Transverse colon (tissue), 4 donors: ENCODE results near the gene BTD.

Source experiments
- EP300 ChIP-seq: sonication (generic); formaldehyde crosslinking; IDR thresholded peaks from one replicate; pipeline ENCODE4 v1.6.1; 2017; ENCODE audit warnings: antibody characterized with exemption, low read depth
- POLR2A ChIP-seq: fragments of 450-650 bp; IDR thresholded peaks from one replicate; pipeline ENCODE4 v1.6.1; 2016; ENCODE audit warnings: antibody characterized with exemption, mild to moderate bottlenecking, moderate library complexity
- POLR2AphosphoS5 ChIP-seq, 3 donors: sonication (generic); formaldehyde crosslinking; IDR thresholded peaks; one replicate each; pipeline ENCODE4 v1.6.1; 2016; ENCODE audit warnings: antibody characterized with exemption in 3 of 3
- TF ChIP-seq, protein P1 (sequence below), 5 experiments: fragments of 200-600 bp in 3 of 5; fragments of 450-650 bp in 2 of 5; sonication (generic) in 3 of 5; IDR thresholded peaks; 1 replicate in 2 of 5; 2 replicates in 3 of 5; pipeline ENCODE4 v1.5.1; 2016 to 2017; ENCODE audit warnings: antibody characterized with exemption in 5 of 5, inconsistent platforms in 3 of 5, mild to moderate bottlenecking in 2 of 5, moderate library complexity in 1 of 5

GRCh38 chr3:15649858-15650257 is 48.3 kb downstream of the BTD start:
- TF ChIP-seq POLR2A (no peak), EP300 (no peak), POLR2AphosphoS5 (IDR thresholded peaks at IDR 0.05) (no peak)
- TF ChIP-seq, protein P1, sequence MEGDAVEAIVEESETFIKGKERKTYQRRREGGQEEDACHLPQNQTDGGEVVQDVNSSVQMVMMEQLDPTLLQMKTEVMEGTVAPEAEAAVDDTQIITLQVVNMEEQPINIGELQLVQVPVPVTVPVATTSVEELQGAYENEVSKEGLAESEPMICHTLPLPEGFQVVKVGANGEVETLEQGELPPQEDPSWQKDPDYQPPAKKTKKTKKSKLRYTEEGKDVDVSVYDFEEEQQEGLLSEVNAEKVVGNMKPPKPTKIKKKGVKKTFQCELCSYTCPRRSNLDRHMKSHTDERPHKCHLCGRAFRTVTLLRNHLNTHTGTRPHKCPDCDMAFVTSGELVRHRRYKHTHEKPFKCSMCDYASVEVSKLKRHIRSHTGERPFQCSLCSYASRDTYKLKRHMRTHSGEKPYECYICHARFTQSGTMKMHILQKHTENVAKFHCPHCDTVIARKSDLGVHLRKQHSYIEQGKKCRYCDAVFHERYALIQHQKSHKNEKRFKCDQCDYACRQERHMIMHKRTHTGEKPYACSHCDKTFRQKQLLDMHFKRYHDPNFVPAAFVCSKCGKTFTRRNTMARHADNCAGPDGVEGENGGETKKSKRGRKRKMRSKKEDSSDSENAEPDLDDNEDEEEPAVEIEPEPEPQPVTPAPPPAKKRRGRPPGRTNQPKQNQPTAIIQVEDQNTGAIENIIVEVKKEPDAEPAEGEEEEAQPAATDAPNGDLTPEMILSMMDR (IDR thresholded peaks at IDR 0.05), result no peak
